HepG2 (cell line): ENCODE data around the gene PIP4K2B. TPM values are rescaled to one million over a fixed set of nuclear protein-coding genes. Genes with fewer than 3 reads are reported as not detected.

Experiments
- AGO2 ChIP-seq: fragments of 200-400 bp; formaldehyde crosslinking; optimal IDR thresholded peaks from 2 replicates; pipeline ENCODE3; 2017; ENCODE audit warnings: mild to moderate bottlenecking, low read depth, low read length, moderate library complexity
- ATF7 ChIP-seq, 2 experiments: fragments of 450-650 bp in 1 of 2; sonication (generic) in 1 of 2; formaldehyde crosslinking in 1 of 2; IDR thresholded peaks; 2 replicates each; pipeline versions ENCODE4 v1.4.0 to v1.6.1; 2016 to 2020; ENCODE audit warnings: antibody characterized with exemption in 1 of 2, mild to moderate bottlenecking in 1 of 2, missing genetic modification reagents in 1 of 2
- CC2D1A ChIP-seq: sonication (generic); formaldehyde crosslinking; IDR thresholded peaks from 2 replicates; pipeline ENCODE4 v1.8.1; 2023; ENCODE audit warnings: mild to moderate bottlenecking, missing genetic modification reagents
- DNMT1 ChIP-seq: sonication (generic); formaldehyde crosslinking; IDR thresholded peaks from 2 replicates; pipeline ENCODE4 v1.5.1; 2020; ENCODE audit warnings: mild to moderate bottlenecking, missing genetic modification reagents
- FLYWCH1 ChIP-seq: sonication (generic); formaldehyde crosslinking; IDR thresholded peaks from 2 replicates; pipeline ENCODE4 v1.8.1; 2023; ENCODE audit warnings: mild to moderate bottlenecking, missing genetic modification reagents
- HNRNPUL1 ChIP-seq: fragments of 200-400 bp; formaldehyde crosslinking; IDR thresholded peaks from 2 replicates; pipeline ENCODE4 v1.6.1; 2017; ENCODE audit warnings: low read depth, mild to moderate bottlenecking, low read length, moderate library complexity
- MTA1 ChIP-seq: sonication (generic); formaldehyde crosslinking; IDR thresholded peaks from 2 replicates; pipeline ENCODE4 v1.4.0; 2020; ENCODE audit warnings: missing genetic modification reagents, mild to moderate bottlenecking, borderline replicate concordance
- PHF5A ChIP-seq: IDR thresholded peaks from one replicate; pipeline ENCODE4 v1.6.1; 2018; ENCODE audit warnings: low read depth, missing genetic modification reagents; ENCODE audit not compliant: unreplicated experiment
- PLRG1 ChIP-seq: fragments of 450-650 bp; conservative IDR thresholded peaks from 2 replicates; pipeline ENCODE4 v1.6.1; 2016
- POLR2AphosphoS2 ChIP-seq: IDR thresholded peaks from 2 replicates; pipeline ENCODE4 v1.6.1; 2011; ENCODE audit warnings: low read depth, low read length, improper control_type of control experiment
- RBM39 ChIP-seq: fragments of 200-400 bp; formaldehyde crosslinking; IDR thresholded peaks from one replicate; pipeline ENCODE4 v1.6.1; 2018; ENCODE audit warnings: antibody characterized with exemption, mild to moderate bottlenecking, low read depth, low read length; ENCODE audit not compliant: poor library complexity, severe bottlenecking
- SPEN ChIP-seq: sonication (generic); formaldehyde crosslinking; IDR thresholded peaks from 2 replicates; pipeline ENCODE4 v1.5.1; 2020; ENCODE audit warnings: low read depth, mild to moderate bottlenecking, missing genetic modification reagents
- TAF15 ChIP-seq: fragments of 200-400 bp; formaldehyde crosslinking; IDR thresholded peaks from one replicate; pipeline ENCODE4 v1.6.1; 2018; ENCODE audit warnings: mild to moderate bottlenecking, low read depth, low read length; ENCODE audit not compliant: poor library complexity, severe bottlenecking
- ZFY ChIP-seq: sonication (generic); formaldehyde crosslinking; IDR thresholded peaks from 2 replicates; pipeline ENCODE4 v1.4.0; 2020; ENCODE audit warnings: missing genetic modification reagents
- ZNF17 ChIP-seq: sonication (generic); formaldehyde crosslinking; IDR thresholded peaks from 2 replicates; pipeline ENCODE4 v1.5.0; 2020; ENCODE audit warnings: mild to moderate bottlenecking, missing genetic modification reagents
- ZNF20 ChIP-seq: sonication (generic); formaldehyde crosslinking; IDR thresholded peaks from 2 replicates; pipeline ENCODE4 v1.4.0; 2020; ENCODE audit warnings: mild to moderate bottlenecking, moderate library complexity, missing genetic modification reagents
- ZNF33A ChIP-seq: sonication (generic); formaldehyde crosslinking; IDR thresholded peaks from 2 replicates; pipeline ENCODE4 v1.5.1; 2020; ENCODE audit warnings: missing genetic modification reagents, mild to moderate bottlenecking, moderate library complexity, borderline replicate concordance
- ZNF441 ChIP-seq: sonication (generic); formaldehyde crosslinking; IDR thresholded peaks from 2 replicates; pipeline ENCODE4 v1.7.0; 2021; ENCODE audit warnings: missing genetic modification reagents, borderline replicate concordance
- ZNF460 ChIP-seq: sonication (generic); formaldehyde crosslinking; IDR thresholded peaks from 2 replicates; pipeline ENCODE4 v1.5.1; 2020; ENCODE audit warnings: missing genetic modification reagents, mild to moderate bottlenecking, borderline replicate concordance
- ZNF75D ChIP-seq: sonication (generic); formaldehyde crosslinking; IDR thresholded peaks from 2 replicates; pipeline ENCODE4 v1.8.1; 2023; ENCODE audit warnings: missing genetic modification reagents, mild to moderate bottlenecking, borderline replicate concordance
- ZNF83 ChIP-seq: sonication (generic); formaldehyde crosslinking; IDR thresholded peaks from 2 replicates; pipeline ENCODE4 v1.4.0; 2020; ENCODE audit warnings: missing genetic modification reagents, mild to moderate bottlenecking, borderline replicate concordance
- polyA plus RNA-seq, 8 experiments: library from polyadenylated mRNA; depleted of rRNA in 3 of 8; stranded (reverse) in 7 of 8; unstranded in 1 of 8; fragments of >200 nt; fragmentation: Illumina TruSeq in 4 of 8; extraction: Trizol in 4 of 8; gene quantifications; 2 replicates each; pipeline versions ENCODE4 v1.2.1 to v1.2.3, GENCODE V29; 2011 to 2016; ENCODE audit warnings: low read depth in 4 of 8, missing spikeins in 1 of 8, mixed read lengths in 1 of 8; ENCODE audit not compliant: insufficient read depth in 1 of 8
- total RNA-seq, 5 experiments: library from RNA; depleted of rRNA; stranded (reverse); fragments of >200 nt; fragmentation: Illumina TruSeq; extraction: Trizol; gene quantifications; 2 replicates each; pipeline ENCODE4 v1.2.3, GENCODE V29; 2016; ENCODE audit warnings: low read depth in 1 of 5
- TF ChIP-seq, protein P1 (sequence below): sonication (generic); formaldehyde crosslinking; IDR thresholded peaks from 2 replicates; pipeline ENCODE4 v1.5.0; 2020; ENCODE audit warnings: missing genetic modification reagents
- TF ChIP-seq, protein P2 (sequence below): sonication (generic); formaldehyde crosslinking; IDR thresholded peaks from 2 replicates; pipeline ENCODE4 v1.5.1; 2020; ENCODE audit warnings: missing genetic modification reagents, mild to moderate bottlenecking, borderline replicate concordance
- TF ChIP-seq, protein P3 (sequence below): sonication (generic); formaldehyde crosslinking; IDR thresholded peaks from 2 replicates; pipeline ENCODE4 v1.9.0; 2022; ENCODE audit warnings: low read depth, missing genetic modification reagents

The PIP4K2B gene
- total and polyA plus RNA-seq, 2 of the 13 experiments (the other 11 are each of a cell fraction or from before 2014, with no cell fraction given) = 20.4 to 54.0 TPM

DNA sequence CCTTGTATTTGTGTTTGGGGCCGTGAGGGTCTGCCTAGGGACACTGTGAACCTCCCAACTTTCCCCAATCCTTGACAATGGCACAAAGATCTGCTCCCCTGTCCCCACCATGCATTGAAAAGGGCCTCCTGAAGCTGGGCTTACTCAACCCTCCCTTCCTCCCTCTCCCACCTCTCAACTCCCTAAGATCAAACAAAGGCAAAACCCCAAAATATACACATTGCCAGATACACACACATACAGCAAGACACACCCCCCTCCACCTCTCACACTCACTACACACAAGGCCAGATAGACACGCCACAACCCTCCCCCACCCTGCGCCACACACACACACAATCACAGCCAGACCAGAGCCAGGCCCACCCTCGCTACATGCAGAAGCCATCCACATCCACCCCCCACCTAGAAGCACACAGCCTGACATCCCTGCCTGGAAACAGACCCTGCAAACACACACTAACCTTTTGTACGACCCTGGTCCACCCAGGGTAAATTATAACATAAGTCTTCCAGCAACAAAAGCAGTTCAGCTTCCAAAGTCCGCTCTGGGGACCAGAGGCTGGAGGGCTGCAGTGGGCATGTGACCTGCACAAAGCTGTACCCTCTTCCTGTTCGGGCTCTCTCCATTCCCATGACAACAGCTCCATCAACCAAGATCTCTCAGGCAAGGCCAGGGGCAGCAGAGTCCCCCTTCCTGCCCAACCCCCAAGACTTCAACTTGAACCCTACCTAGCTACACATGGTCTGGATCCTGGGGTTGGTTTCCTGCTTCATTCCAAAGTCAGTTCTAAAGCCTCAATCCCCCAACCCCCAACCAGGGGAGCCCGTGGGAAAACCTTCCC is 53.1 kb downstream of the PIP4K2B start (continued):
- TF ChIP-seq RBM39 = no peak
- 0 out of 2 replicates have a peak, but pooled peaks have one; percentile 52 for TF ChIP-seq DNMT1
- no peak for TF ChIP-seq PLRG1
- TF ChIP-seq ZNF75D (CRISPR knock-in tag) = no peak
- 0 out of 2 replicates have a peak, but pooled peaks have one; percentile 0 for TF ChIP-seq ZNF441 (CRISPR knock-in tag)
- TF ChIP-seq MTA1 (CRISPR knock-in tag) = 0 out of 2 replicates have a peak, but pooled peaks have one; percentile 36
- no peak for TF ChIP-seq ZNF33A (CRISPR knock-in tag)
- peak; percentile 92 for TF ChIP-seq PHF5A
- TF ChIP-seq, protein P1, sequence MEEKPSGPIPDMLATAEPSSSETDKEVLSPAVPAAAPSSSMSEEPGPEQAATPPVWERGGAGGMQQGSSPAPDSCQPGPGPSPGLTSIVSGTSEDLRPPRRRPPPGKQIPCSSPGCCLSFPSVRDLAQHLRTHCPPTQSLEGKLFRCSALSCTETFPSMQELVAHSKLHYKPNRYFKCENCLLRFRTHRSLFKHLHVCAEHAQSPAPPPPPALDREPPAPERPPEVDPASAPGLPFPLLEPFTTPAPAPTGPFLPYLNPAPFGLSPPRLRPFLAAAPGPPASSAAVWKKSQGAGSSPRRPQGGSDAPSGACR (CRISPR knock-in tag) = peak; percentile 38
- TF ChIP-seq FLYWCH1 (CRISPR knock-in tag) = no peak
- no peak for TF ChIP-seq ZNF17 (CRISPR knock-in tag)
- TF ChIP-seq ATF7 (IDR thresholded peaks at IDR 0.05) = no peak
- TF ChIP-seq ATF7 (CRISPR knock-in tag; IDR thresholded peaks at IDR 0.05) = no peak
- TF ChIP-seq ZFY (CRISPR knock-in tag) = no peak; the same call in 1 of the 2 replicates
- no peak for TF ChIP-seq POLR2AphosphoS2
- TF ChIP-seq, protein P2, sequence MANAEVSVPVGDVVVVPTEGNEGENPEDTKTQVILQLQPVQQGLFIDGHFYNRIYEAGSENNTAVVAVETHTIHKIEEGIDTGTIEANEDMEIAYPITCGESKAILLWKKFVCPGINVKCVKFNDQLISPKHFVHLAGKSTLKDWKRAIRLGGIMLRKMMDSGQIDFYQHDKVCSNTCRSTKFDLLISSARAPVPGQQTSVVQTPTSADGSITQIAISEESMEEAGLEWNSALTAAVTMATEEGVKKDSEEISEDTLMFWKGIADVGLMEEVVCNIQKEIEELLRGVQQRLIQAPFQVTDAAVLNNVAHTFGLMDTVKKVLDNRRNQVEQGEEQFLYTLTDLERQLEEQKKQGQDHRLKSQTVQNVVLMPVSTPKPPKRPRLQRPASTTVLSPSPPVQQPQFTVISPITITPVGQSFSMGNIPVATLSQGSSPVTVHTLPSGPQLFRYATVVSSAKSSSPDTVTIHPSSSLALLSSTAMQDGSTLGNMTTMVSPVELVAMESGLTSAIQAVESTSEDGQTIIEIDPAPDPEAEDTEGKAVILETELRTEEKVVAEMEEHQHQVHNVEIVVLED (CRISPR knock-in tag) = peak; percentile 52; the same call in 1 of the 2 replicates
- TF ChIP-seq CC2D1A = no peak
- TF ChIP-seq AGO2 = no peak
- TF ChIP-seq SPEN (CRISPR knock-in tag) = peak; percentile 67
- TF ChIP-seq ZNF20 (CRISPR knock-in tag) = no peak
- TF ChIP-seq, protein P3, sequence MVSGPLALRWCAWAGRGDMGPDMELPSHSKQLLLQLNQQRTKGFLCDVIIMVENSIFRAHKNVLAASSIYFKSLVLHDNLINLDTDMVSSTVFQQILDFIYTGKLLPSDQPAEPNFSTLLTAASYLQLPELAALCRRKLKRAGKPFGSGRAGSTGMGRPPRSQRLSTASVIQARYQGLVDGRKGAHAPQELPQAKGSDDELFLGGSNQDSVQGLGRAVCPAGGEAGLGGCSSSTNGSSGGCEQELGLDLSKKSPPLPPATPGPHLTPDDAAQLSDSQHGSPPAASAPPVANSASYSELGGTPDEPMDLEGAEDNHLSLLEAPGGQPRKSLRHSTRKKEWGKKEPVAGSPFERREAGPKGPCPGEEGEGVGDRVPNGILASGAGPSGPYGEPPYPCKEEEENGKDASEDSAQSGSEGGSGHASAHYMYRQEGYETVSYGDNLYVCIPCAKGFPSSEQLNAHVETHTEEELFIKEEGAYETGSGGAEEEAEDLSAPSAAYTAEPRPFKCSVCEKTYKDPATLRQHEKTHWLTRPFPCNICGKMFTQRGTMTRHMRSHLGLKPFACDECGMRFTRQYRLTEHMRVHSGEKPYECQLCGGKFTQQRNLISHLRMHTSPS (CRISPR knock-in tag) = no peak
- TF ChIP-seq ZNF83 = no peak
- no peak for TF ChIP-seq TAF15
- no peak for TF ChIP-seq ZNF460 (CRISPR knock-in tag)
- TF ChIP-seq HNRNPUL1 = no peak
